Activated CD8-positive, alpha-beta T cell treated with anti-CD3 and anti-CD28 coated beads, Interleukin-2, amount 10 ng/mL, durations not matched to agents 7 days and 5 days (primary cell): ENCODE results near the gene LAMA3. TPM values are rescaled to one million over a fixed set of nuclear protein-coding genes. Genes with fewer than 3 reads are reported as not detected.

Experiments used
- ATAC-seq: fragments of 150-1000 bp; cut with Tn5 transposase; one replicate; pipeline ENCODE4 v1.10.0; 2021; ENCODE audit warnings: moderate library complexity
- CTCF ChIA-PET: fragments of 350-600 bp; sonication (Branson Sonifier 250); formaldehyde crosslinking; loops from one replicate; lab custom pipeline; 2021; ENCODE audit warnings: antibody characterized with exemption; lab: Charles Lee
- POLR2A ChIA-PET: fragments of 350-600 bp; sonication (Branson Sonifier 250); formaldehyde crosslinking; loops from one replicate; lab custom pipeline; 2021; ENCODE audit warnings: antibody characterized with exemption; lab: Charles Lee
- DNase-seq: peaks from one replicate; pipeline ENCODE4 v3.0.0-alpha.2; 2020
- H3K27ac Mint-ChIP-seq: one replicate; pipeline ENCODE4 v1.8.0; 2021; ENCODE audit warnings: mild to moderate bottlenecking, mixed read lengths
- H3K27me3 Mint-ChIP-seq: one replicate; pipeline ENCODE4 v1.8.0; 2021; ENCODE audit warnings: low read depth, mixed read lengths
- H3K36me3 Mint-ChIP-seq: one replicate; pipeline ENCODE4 v1.8.0; 2021; ENCODE audit warnings: low read depth, mixed read lengths
- H3K4me1 Mint-ChIP-seq: one replicate; pipeline ENCODE4 v1.8.0; 2021; ENCODE audit warnings: low read depth, mixed read lengths
- H3K4me3 Mint-ChIP-seq: one replicate; pipeline ENCODE4 v1.8.0; 2021; ENCODE audit warnings: mild to moderate bottlenecking, mixed read lengths
- H3K9me3 Mint-ChIP-seq: one replicate; pipeline ENCODE4 v1.8.0; 2022; ENCODE audit warnings: mixed read lengths; ENCODE audit not compliant: insufficient read depth
- total RNA-seq, 2 experiments: library from RNA; stranded (reverse); gene quantifications; one replicate each; pipeline ENCODE4 v1.2.3, GENCODE V29; 2021

LAMA3 gene
- total RNA-seq, 2 experiments from 2014 or later = 0.63 to 1.4 TPM

- Mint-ChIP-seq H3K9me3 (no peaks in the 10 kb centered on the region), H3K27me3 (no peaks in the 10 kb centered on the region), H3K4me3 (no peak overlapping the region), H3K27ac (no peak overlapping the region), H3K36me3 (no peaks in the 10 kb centered on the region), H3K4me1 (peaks cover 23% of the 10 kb centered on the region)
- CTCF ChIA-PET = interaction anchor here (1.3 kb wide), 1 partner anchor 13 kb away, joined by 3 read pairs; no protein-coding TSS in a partner anchor
- ATAC-seq (peak; percentile 47), DNase-seq (no peak)
- POLR2A ChIA-PET = no interaction called here
Measured at GRCh38 chr18:23833714-23834113, 144.5 kb downstream of the LAMA3 start.

- no peak for ATAC-seq
- CTCF ChIA-PET = no interaction called here
- H3K36me3 Mint-ChIP-seq = no peaks in the 10 kb centered on the region
Measured at GRCh38 chr18:23835091-23835490, 145.8 kb downstream of the LAMA3 start.

GRCh38 chr18:23835506-23835905 is 146.3 kb downstream of the LAMA3 start:
- ATAC-seq = no peak
- ChIA-PET CTCF (no interaction called here), POLR2A (no interaction called here)
- no peaks in the 10 kb centered on the region for H3K27me3 Mint-ChIP-seq
- no peaks in the 10 kb centered on the region for H3K9me3 Mint-ChIP-seq
- no peaks in the 10 kb centered on the region for H3K36me3 Mint-ChIP-seq
- H3K27ac Mint-ChIP-seq = no peak overlapping the region
- no peak for DNase-seq
- H3K4me3 Mint-ChIP-seq = no peak overlapping the region
- H3K4me1 Mint-ChIP-seq = peaks cover 21% of the 10 kb centered on the region

More at GRCh38 chr18:23835091-23835490, 145.8 kb downstream of the LAMA3 start:
- H3K27me3 Mint-ChIP-seq = no peaks in the 10 kb centered on the region
- no peak for DNase-seq
- H3K4me3 Mint-ChIP-seq = no peak overlapping the region
- peaks cover 21% of the 10 kb centered on the region for H3K4me1 Mint-ChIP-seq
- H3K27ac Mint-ChIP-seq = no peak overlapping the region
- POLR2A ChIA-PET = no interaction called here
- H3K9me3 Mint-ChIP-seq = no peaks in the 10 kb centered on the region

- Mint-ChIP-seq H3K4me1 (peaks cover 21% of the 10 kb centered on the region), H3K4me3 (no peak overlapping the region), H3K27ac (no peak overlapping the region), H3K36me3 (no peaks in the 10 kb centered on the region), H3K9me3 (no peaks in the 10 kb centered on the region), H3K27me3 (no peaks in the 10 kb centered on the region)
- ChIA-PET CTCF (interaction anchor here (1.3 to 3.5 kb wide), 5 partner anchors 9 to 81 kb away, joined by 3 to 14 read pairs (median 5); no protein-coding TSS in a partner anchor), POLR2A (interaction anchor here (1.4 kb wide), 1 partner anchor 8 kb away, joined by 6 read pairs; no protein-coding TSS in a partner anchor)
- DNase-seq (no peak), ATAC-seq (no peak)
Measured at GRCh38 chr18:23837591-23837990, 148.3 kb downstream of the LAMA3 start.

- POLR2A ChIA-PET = interaction anchor here (1.4 kb wide), 1 partner anchor 9 kb away, joined by 6 read pairs; no protein-coding TSS in a partner anchor
- Mint-ChIP-seq H3K4me3 (no peak overlapping the region), H3K4me1 (peaks cover 21% of the 10 kb centered on the region), H3K27me3 (peaks cover 3% of the 10 kb centered on the region), H3K9me3 (no peaks in the 10 kb centered on the region), H3K36me3 (no peaks in the 10 kb centered on the region), H3K27ac (no peak overlapping the region)
- ATAC-seq (no peak), DNase-seq (no peak)
- CTCF ChIA-PET = interaction anchor here (1.0 to 3.5 kb wide), 7 partner anchors 10 to 322 kb away, joined by 3 to 14 read pairs (median 4); no protein-coding TSS in a partner anchor
Measured at GRCh38 chr18:23838233-23838632, 149.0 kb downstream of the LAMA3 start.

- peaks cover 17% of the 10 kb centered on the region for H3K4me1 Mint-ChIP-seq
- CTCF ChIA-PET = interaction anchor here (1.0 to 3.5 kb wide), 8 partner anchors 11 to 323 kb away, joined by 3 to 14 read pairs (median 4); no protein-coding TSS in a partner anchor
- peaks cover 5% of the 10 kb centered on the region for H3K27me3 Mint-ChIP-seq
- H3K9me3 Mint-ChIP-seq = no peaks in the 10 kb centered on the region
- POLR2A ChIA-PET = interaction anchor here (1.4 kb wide), 1 partner anchor 10 kb away, joined by 6 read pairs; no protein-coding TSS in a partner anchor
- no peak overlapping the region for H3K27ac Mint-ChIP-seq
- no peak overlapping the region for H3K4me3 Mint-ChIP-seq
- DNase-seq (no peak), ATAC-seq (peak; percentile 44)
- no peaks in the 10 kb centered on the region for H3K36me3 Mint-ChIP-seq
Measured at GRCh38 chr18:23838801-23839366, 149.6 kb downstream of the LAMA3 start.

GRCh38 chr18:23842305-23842704 is 153.1 kb downstream of the LAMA3 start:
- Mint-ChIP-seq H3K36me3 (no peaks in the 10 kb centered on the region), H3K27ac (no peak overlapping the region), H3K4me1 (peaks cover 12% of the 10 kb centered on the region), H3K9me3 (no peaks in the 10 kb centered on the region), H3K4me3 (no peak overlapping the region), H3K27me3 (peaks cover 7% of the 10 kb centered on the region)
- POLR2A ChIA-PET = no interaction called here
- DNase-seq (no peak), ATAC-seq (no peak)
- CTCF ChIA-PET = interaction anchor here (0.7 to 1.1 kb wide), 2 partner anchors 20 to 340 kb away, joined by 3 to 4 read pairs; no protein-coding TSS in a partner anchor

- DNase-seq = no peak
- Mint-ChIP-seq H3K4me3 (no peak overlapping the region), H3K9me3 (no peaks in the 10 kb centered on the region), H3K27me3 (peaks cover 7% of the 10 kb centered on the region), H3K4me1 (peaks cover 7% of the 10 kb centered on the region), H3K27ac (no peak overlapping the region), H3K36me3 (no peaks in the 10 kb centered on the region)
- no peak for ATAC-seq
- ChIA-PET POLR2A (interaction anchor here (0.6 kb wide), 1 partner anchor 62 kb away, joined by 3 read pairs; no protein-coding TSS in a partner anchor), CTCF (interaction anchor here (0.6 to 1.0 kb wide), 2 partner anchors 73 to 1111 kb away, joined by 3 to 4 read pairs; no protein-coding TSS in a partner anchor)
Measured at GRCh38 chr18:23844991-23845680, 155.9 kb downstream of the LAMA3 start.

- Mint-ChIP-seq H3K27ac (no peak overlapping the region), H3K36me3 (no peaks in the 10 kb centered on the region), H3K27me3 (peaks cover 7% of the 10 kb centered on the region), H3K4me3 (no peak overlapping the region), H3K9me3 (no peaks in the 10 kb centered on the region), H3K4me1 (peaks cover 7% of the 10 kb centered on the region)
- DNase-seq (no peak), ATAC-seq (no peak)
- ChIA-PET CTCF (no interaction called here), POLR2A (interaction anchor here (0.6 kb wide), 1 partner anchor 61 kb away, joined by 3 read pairs; no protein-coding TSS in a partner anchor)
Measured at GRCh38 chr18:23845988-23846630, 156.9 kb downstream of the LAMA3 start.

- H3K36me3 Mint-ChIP-seq = no peaks in the 10 kb centered on the region
- peaks cover 9% of the 10 kb centered on the region for H3K4me1 Mint-ChIP-seq
- no peak for DNase-seq
- no peak for ATAC-seq
- no peak overlapping the region for H3K4me3 Mint-ChIP-seq
- ChIA-PET CTCF (no interaction called here), POLR2A (no interaction called here)
- no peaks in the 10 kb centered on the region for H3K9me3 Mint-ChIP-seq
- peaks cover 9% of the 10 kb centered on the region for H3K27me3 Mint-ChIP-seq
- no peak overlapping the region for H3K27ac Mint-ChIP-seq
Measured at GRCh38 chr18:23847321-23847986, 158.2 kb downstream of the LAMA3 start.

- no peak overlapping the region for H3K27ac Mint-ChIP-seq
- H3K4me1 Mint-ChIP-seq = peaks cover 14% of the 10 kb centered on the region
- H3K9me3 Mint-ChIP-seq = no peaks in the 10 kb centered on the region
- DNase-seq = no peak
- ATAC-seq = no peak
- ChIA-PET CTCF (no interaction called here), POLR2A (no interaction called here)
- H3K36me3 Mint-ChIP-seq = no peaks in the 10 kb centered on the region
- H3K4me3 Mint-ChIP-seq = no peak overlapping the region
- peaks cover 4% of the 10 kb centered on the region for H3K27me3 Mint-ChIP-seq
Measured at GRCh38 chr18:23849141-23849540, 159.9 kb downstream of the LAMA3 start.
